HEK293T (cell line): ENCODE results near the gene SLC2A5.

Experiments
- ARNT ChIP-seq: fragments of 450-650 bp; IDR thresholded peaks from 2 replicates; pipeline ENCODE4 v1.6.1; 2017; ENCODE audit warnings: mild to moderate bottlenecking
- ELF4 ChIP-seq: fragments of 450-650 bp; IDR thresholded peaks from 2 replicates; pipeline ENCODE4 v1.6.1; 2017; ENCODE audit warnings: antibody characterized with exemption
- FOXM1 ChIP-seq: fragments of 450-650 bp; IDR thresholded peaks from 2 replicates; pipeline ENCODE4 v1.6.1; 2017; ENCODE audit warnings: mild to moderate bottlenecking, borderline replicate concordance
- TARDBP ChIP-seq: fragments of 450-650 bp; IDR thresholded peaks from 2 replicates; pipeline ENCODE4 v1.6.1; 2016

DNA sequence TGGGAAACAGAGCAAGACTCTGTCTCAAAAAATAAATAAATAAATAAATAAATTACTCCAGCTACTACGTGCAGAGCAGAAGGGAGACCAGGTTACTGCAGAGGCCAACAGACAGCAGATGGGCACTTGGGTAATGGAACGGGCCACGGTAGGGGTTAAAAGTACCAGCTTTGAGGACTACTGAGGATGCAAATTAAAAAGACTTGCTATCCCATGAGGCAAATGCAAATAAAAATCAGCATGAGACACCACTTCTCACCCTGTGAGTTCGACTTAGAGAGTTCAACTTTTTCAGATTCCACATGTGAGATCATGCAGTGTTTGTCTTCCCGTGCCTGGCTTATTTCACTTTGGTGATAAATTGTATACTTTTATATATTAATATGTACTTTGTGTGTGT, 6.6 kb downstream of the SLC2A5 start:
- TF ChIP-seq TARDBP (no peak), ELF4 (no peak), ARNT (no peak), FOXM1 (no peak)
